Activated T-helper 2 cell treated with anti-CD3 and anti-CD28 coated beads, Interferon-gamma antibody, Interleukin-2, Interleukin-4, amounts not matched to agents 10 μg/mL and 5 μg/mL and 100 μg/mL, durations not matched to agents 14 hours and 24 hours and 36 hours (primary cell): ENCODE results near the gene ACOT13. TPM values are rescaled to one million over a fixed set of nuclear protein-coding genes. Genes with fewer than 3 reads are reported as not detected.
"Not testable (repeated sequence)": the region's sequence is repeated elsewhere in the genome, so short reads cannot be mapped to it uniquely, and the experiment has no call there.

Experiments used
- DNase-seq: peaks from one replicate; pipeline ENCODE4 v3.0.0; 2021; ENCODE audit warnings: low spot score
- H3K27ac Mint-ChIP-seq: one replicate; pipeline ENCODE4 v1.8.0; 2021; ENCODE audit warnings: mixed read lengths
- H3K27me3 Mint-ChIP-seq: one replicate; pipeline ENCODE4 v1.8.0; 2021; ENCODE audit warnings: low read depth, mixed read lengths
- H3K36me3 Mint-ChIP-seq: one replicate; pipeline ENCODE4 v1.8.0; 2021; ENCODE audit warnings: low read depth, mixed read lengths
- H3K4me1 Mint-ChIP-seq: one replicate; pipeline ENCODE4 v1.8.0; 2021; ENCODE audit warnings: low read depth, mixed read lengths
- H3K4me3 Mint-ChIP-seq: one replicate; pipeline ENCODE4 v1.8.0; 2021; ENCODE audit warnings: low read depth, mild to moderate bottlenecking, moderate library complexity, mixed read lengths
- H3K9me3 Mint-ChIP-seq: one replicate; pipeline ENCODE4 v1.8.0; 2021; ENCODE audit warnings: mixed read lengths
- intact Hi-C: fragments of 100-400 bp; cut with micrococcal nuclease; formaldehyde crosslinking; loops from one replicate; pipeline ENCODE4 v1.15.1; 2023
- total RNA-seq: library from RNA; stranded (reverse); gene quantifications from 2 replicates; pipeline ENCODE4 v1.2.3, GENCODE V29; 2022

The ACOT13 gene
- total RNA-seq, 1 donor from 2014 or later, result 36.6 TPM

DNA sequence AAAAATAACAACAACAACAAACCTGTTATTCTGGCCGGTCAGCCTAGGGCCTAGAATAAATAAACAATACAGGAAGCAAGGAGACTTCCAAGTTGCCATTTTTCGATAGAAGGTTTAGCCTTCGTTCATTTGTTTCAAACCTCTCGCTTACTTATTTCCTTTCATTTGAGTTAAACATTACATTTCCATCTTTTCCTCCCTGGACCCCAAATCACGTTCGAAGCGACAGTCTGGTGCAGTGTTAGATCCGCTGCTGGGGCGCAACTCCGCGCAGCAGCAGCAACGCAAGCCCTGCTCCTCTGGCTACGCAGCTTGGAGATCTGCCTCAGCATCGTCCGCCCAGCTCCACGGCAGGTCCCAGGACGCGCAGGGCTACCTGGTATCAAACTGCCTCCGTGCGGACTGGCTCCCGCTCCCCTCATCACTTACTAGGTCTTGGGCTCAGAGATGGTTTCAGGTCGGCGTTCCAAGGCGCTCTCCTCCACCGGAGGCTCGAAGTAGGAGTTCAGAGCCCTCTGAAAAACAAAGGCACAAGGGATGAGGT, 708 bp upstream of the ACOT13 start:
- peaks cover 63% of the 10 kb centered on the region for H3K36me3 Mint-ChIP-seq
- peak overlapping the region; percentile 100 for H3K27ac Mint-ChIP-seq
- no peak for DNase-seq
- intact Hi-C loops, result loop anchor here (1.0 to 10.0 kb wide), 6 partner anchors 19 to 171 kb away; partner anchors contain the start of genes ALDH5A1, GMNN and KIAA0319
- H3K4me3 Mint-ChIP-seq, result peak overlapping the region; percentile 97
- no peaks in the 10 kb centered on the region for H3K27me3 Mint-ChIP-seq
- peaks cover 36% of the 10 kb centered on the region for H3K4me1 Mint-ChIP-seq
- H3K9me3 Mint-ChIP-seq, result peaks cover 22% of the 10 kb centered on the region

DNA sequence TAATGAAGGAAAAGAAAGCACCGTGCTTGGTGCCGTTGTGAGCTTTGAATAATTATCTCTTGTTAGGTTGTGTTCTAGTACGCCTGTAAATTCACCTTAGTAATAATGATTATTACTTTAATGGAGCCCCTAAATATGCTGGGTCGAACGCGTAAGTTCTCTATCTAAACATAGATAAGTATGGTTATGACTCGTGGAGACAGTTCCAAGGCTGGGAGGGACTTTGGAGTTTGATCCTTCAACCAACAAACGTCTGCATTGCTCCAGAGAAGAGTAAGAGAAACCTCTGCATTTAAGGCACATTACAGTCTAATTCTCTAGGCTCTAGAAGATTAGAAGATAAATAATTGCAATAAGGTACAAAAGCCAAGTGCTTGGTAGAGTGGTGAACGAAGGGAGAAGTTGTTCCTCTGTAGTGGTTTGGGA, 514 bp downstream of the ACOT13 start:
- Mint-ChIP-seq H3K4me1 (peaks cover 34% of the 10 kb centered on the region), H3K9me3 (peaks cover 29% of the 10 kb centered on the region), H3K27me3 (no peaks in the 10 kb centered on the region), H3K27ac (peak overlapping the region; percentile 100), H3K4me3 (peak overlapping the region; percentile 97), H3K36me3 (peaks cover 58% of the 10 kb centered on the region)
- DNase-seq, result no peak
- intact Hi-C loops, result loop anchor here (2.0 to 10.0 kb wide), 4 partner anchors 21 to 173 kb away; partner anchors contain the start of genes ALDH5A1, GMNN and KIAA0319

GRCh38 chr6:24668066-24668996, 1.5 kb downstream of the ACOT13 start:
- not testable (repeated sequence) for H3K27me3 Mint-ChIP-seq, DNase-seq, H3K27ac Mint-ChIP-seq
- H3K4me1 Mint-ChIP-seq, result peaks cover 33% of the 10 kb centered on the region
- intact Hi-C loops, result loop anchor here (10.0 kb wide), 1 partner anchor 174 kb away; the partner anchor contains the start of gene ALDH5A1
- peaks cover 53% of the 10 kb centered on the region for H3K36me3 Mint-ChIP-seq
- H3K9me3 Mint-ChIP-seq, result peaks cover 37% of the 10 kb centered on the region
- H3K4me3 Mint-ChIP-seq, result peak overlapping the region; percentile 97

GRCh38 chr6:24668997-24669361, 2.1 kb downstream of the ACOT13 start:
- H3K36me3 Mint-ChIP-seq, result peaks cover 52% of the 10 kb centered on the region
- no peak overlapping the region for H3K27ac Mint-ChIP-seq
- intact Hi-C loops, result loop anchor here (10.0 kb wide), 1 partner anchor 174 kb away; the partner anchor contains the start of gene ALDH5A1
- H3K4me3 Mint-ChIP-seq, result peak overlapping the region; percentile 45
- no peak for DNase-seq
- H3K27me3 Mint-ChIP-seq, result no peaks in the 10 kb centered on the region
- peaks cover 28% of the 10 kb centered on the region for H3K4me1 Mint-ChIP-seq
- H3K9me3 Mint-ChIP-seq, result peaks cover 42% of the 10 kb centered on the region

DNA sequence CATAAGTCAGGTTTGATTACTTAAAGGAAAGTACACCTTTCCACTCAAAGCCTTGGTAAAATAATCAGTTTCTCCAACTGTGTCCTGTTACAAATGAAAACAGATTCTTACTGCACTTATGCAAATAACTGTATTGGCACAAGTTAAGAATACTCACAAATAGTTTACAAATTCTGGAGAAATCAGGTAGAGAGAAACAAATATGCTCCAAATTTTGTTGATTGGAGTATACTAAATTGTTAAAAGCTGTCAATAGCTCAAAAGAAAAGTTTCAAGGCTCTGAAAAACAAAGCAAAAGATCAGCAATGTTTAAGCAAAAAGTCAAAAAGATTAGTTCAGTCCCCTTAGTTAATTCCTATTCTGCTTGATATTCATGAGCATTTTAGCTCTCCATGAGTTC, 3.6 kb downstream of the ACOT13 start:
- intact Hi-C loops, DNase-seq, H3K27me3 Mint-ChIP-seq, H3K4me3 Mint-ChIP-seq, H3K27ac Mint-ChIP-seq: not testable (repeated sequence)
- peaks cover 49% of the 10 kb centered on the region for H3K9me3 Mint-ChIP-seq
- peaks cover 16% of the 10 kb centered on the region for H3K4me1 Mint-ChIP-seq
- H3K36me3 Mint-ChIP-seq, result peaks cover 52% of the 10 kb centered on the region

DNA sequence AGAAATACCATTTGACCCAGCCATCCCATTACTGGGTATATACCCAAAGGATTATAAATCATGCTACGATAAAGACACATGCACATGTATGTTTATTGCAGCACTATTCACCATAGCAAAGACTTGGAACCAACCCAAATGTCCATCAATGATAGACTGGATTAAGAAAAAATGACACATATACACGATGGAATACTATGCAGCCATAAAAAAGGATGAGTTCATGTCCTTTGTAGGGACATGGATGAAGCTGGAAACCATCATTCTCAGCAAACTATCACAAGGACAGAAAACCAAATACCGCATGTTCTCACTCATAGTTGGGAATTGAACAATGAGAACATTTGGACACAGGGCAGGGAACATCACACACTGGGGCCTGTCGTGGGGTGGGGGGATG, 4.2 kb downstream of the ACOT13 start:
- intact Hi-C loops, DNase-seq, H3K27me3 Mint-ChIP-seq, H3K27ac Mint-ChIP-seq, H3K4me3 Mint-ChIP-seq: not testable (repeated sequence)
- Mint-ChIP-seq H3K4me1 (peaks cover 13% of the 10 kb centered on the region), H3K36me3 (peaks cover 54% of the 10 kb centered on the region), H3K9me3 (peaks cover 49% of the 10 kb centered on the region)

- DNase-seq, result no peak
- peaks cover 9% of the 10 kb centered on the region for H3K4me1 Mint-ChIP-seq
These were observed 5.8 kb downstream of the ACOT13 start for GRCh38 chr6:24672620-24673182.

DNA sequence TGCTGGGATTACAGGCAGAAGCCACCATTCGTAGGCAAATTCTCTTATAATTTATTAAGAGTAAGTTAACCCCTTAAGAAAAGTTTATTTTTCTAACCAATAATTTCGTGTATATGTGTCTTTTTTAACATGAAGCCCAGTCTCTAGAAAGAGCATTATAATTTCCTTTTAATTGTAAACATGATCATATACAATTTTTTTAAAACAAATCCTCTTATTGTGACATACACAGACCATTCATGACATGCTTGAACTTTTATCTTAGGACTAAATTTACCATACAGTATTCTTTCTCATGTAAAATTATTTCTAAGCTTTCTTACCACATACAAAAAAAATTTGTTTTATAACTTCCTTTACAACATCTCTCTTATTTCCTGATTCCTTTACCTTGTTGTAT, 6.7 kb downstream of the ACOT13 start:
- Mint-ChIP-seq H3K4me1 (peaks cover 6% of the 10 kb centered on the region), H3K27me3 (no peaks in the 10 kb centered on the region), H3K9me3 (peaks cover 49% of the 10 kb centered on the region), H3K36me3 (peaks cover 55% of the 10 kb centered on the region), H3K27ac (no peak overlapping the region), H3K4me3 (no peak overlapping the region)
- DNase-seq, result no peak
- intact Hi-C loops, result no loop called here

More at GRCh38 chr6:24672620-24673182, 5.8 kb downstream of the ACOT13 start:
- intact Hi-C loops, result no loop called here
- H3K4me3 Mint-ChIP-seq, result no peak overlapping the region
- H3K27ac Mint-ChIP-seq, result no peak overlapping the region
- H3K36me3 Mint-ChIP-seq, result peaks cover 55% of the 10 kb centered on the region
- H3K9me3 Mint-ChIP-seq, result peaks cover 49% of the 10 kb centered on the region
- H3K27me3 Mint-ChIP-seq, result no peaks in the 10 kb centered on the region

GRCh38 chr6:24678792-24679352, 12.0 kb downstream of the ACOT13 start:
- DNase-seq, H3K27me3 Mint-ChIP-seq, H3K27ac Mint-ChIP-seq, H3K4me3 Mint-ChIP-seq, intact Hi-C loops, H3K4me1 Mint-ChIP-seq, H3K9me3 Mint-ChIP-seq: not testable (repeated sequence)
- H3K36me3 Mint-ChIP-seq, result peaks cover 18% of the 10 kb centered on the region

GRCh38 chr6:24680582-24680981, 13.7 kb downstream of the ACOT13 start:
- intact Hi-C loops, result no loop called here
- Mint-ChIP-seq H3K36me3 (peaks cover 5% of the 10 kb centered on the region), H3K4me3 (no peak overlapping the region), H3K27ac (no peak overlapping the region), H3K4me1 (no peaks in the 10 kb centered on the region), H3K27me3 (no peaks in the 10 kb centered on the region), H3K9me3 (no peaks in the 10 kb centered on the region)
- DNase-seq, result no peak

DNA sequence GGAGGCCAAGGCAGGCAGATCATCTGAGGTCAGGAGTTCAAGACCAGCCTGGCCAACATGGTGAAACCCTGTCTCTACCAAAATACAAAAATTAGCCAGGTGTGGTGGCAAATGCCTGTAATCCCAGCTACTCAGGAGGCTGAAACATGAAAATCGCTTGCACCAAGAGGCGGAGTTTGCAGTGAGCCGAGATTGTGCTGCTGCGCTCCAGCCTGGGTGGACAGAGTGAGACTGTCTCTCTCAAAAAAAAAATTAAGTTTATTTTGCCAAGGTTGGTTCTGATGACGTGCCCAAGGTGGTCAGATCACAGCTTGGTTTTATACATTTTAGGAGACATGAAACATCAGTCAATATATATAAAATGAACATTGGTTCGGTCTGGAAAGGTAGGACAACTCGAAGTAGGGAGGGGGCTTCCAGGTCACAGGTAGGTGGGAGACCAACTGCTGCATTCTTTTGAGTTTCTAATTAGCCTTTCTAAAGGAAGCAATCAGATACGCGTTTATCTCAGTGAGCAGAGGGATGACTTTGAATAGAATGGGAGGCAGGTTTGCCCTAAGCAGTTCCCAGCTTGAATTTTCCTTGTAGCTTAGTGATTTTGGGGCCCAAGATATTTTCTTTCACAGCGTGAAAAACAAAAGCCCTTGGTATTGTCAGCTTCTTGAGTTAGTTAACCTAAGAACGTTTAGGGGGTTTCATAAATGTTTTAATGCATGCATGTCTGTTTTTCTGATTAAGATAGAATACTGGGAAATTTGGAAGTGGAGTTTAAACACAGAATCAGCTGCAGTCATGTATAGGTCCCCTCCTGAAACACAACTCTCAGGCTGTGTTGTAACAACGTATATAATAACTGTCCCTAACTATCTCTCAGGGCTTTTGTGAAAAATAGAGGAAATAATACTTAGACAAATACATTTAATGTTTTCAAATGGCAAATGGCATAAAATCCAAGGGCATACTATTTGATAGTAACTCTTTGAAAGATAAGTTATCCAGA, 16.7 kb downstream of the ACOT13 start:
- intact Hi-C loops, result no loop called here
- no peak for DNase-seq
- Mint-ChIP-seq H3K9me3 (no peaks in the 10 kb centered on the region), H3K4me3 (no peak overlapping the region), H3K36me3 (peaks cover 5% of the 10 kb centered on the region), H3K4me1 (no peaks in the 10 kb centered on the region), H3K27ac (no peak overlapping the region), H3K27me3 (no peaks in the 10 kb centered on the region)

- Mint-ChIP-seq H3K4me3 (no peak overlapping the region), H3K27ac (no peak overlapping the region), H3K4me1 (peaks cover 4% of the 10 kb centered on the region), H3K36me3 (peaks cover 5% of the 10 kb centered on the region), H3K27me3 (no peaks in the 10 kb centered on the region), H3K9me3 (no peaks in the 10 kb centered on the region)
- DNase-seq, result no peak
- intact Hi-C loops, result no loop called here
These were observed 19.5 kb downstream of the ACOT13 start for GRCh38 chr6:24686408-24686807.
